Stimulated activated CD4-positive, alpha-beta T cell treated with anti-CD3 and anti-CD28 coated beads, TNF-alpha, amount 100 ng/mL, for 1 hour (primary cell): Measurements from ENCODE around the gene IGHMBP2.

ENCODE experiments used
- DNase-seq, 3 donors: peaks; one replicate each; pipeline ENCODE4 v3.0.0-alpha.2; 2020; ENCODE audit warnings: low read depth in 3 of 3, low spot score in 1 of 3

The IGHMBP2 gene

GRCh38 chr11:68889948-68890446 is 13.7 kb upstream of the IGHMBP2 start:
- no peak for DNase-seq

GRCh38 chr11:68890490-68891231 is 13.0 kb upstream of the IGHMBP2 start:
- DNase-seq, result no peak

DNA sequence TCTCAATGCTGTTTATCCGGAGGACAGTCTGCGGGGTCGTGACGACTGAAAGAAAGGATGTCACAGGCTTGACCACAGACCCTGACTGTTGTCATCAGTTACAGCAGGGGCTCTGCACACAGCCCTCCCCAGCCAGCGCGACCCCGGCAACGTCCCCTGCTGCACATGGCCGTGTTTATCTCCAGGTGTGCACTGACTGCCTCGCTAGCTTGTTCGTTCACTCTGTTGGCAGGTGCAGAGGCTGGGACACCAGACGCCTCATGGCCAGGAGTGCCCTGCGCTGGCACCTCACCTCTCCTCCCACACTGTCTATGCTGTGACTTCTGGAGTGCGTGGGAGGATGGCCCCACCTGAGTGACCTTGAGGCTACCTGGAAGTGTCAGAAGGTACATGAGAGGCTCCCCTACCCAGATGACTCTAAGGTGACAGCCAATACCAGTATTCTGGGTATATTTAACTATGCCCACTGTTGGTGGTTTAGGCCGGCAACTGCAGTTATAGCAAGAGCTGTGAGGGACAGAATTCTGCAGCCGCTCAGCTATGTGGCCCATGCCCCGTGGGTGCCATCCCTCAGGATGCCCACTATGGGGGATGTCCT is 12.2 kb upstream of the IGHMBP2 start:
- DNase-seq, result no peak

- no peak for DNase-seq
Observed at GRCh38 chr11:68892576-68892975, 11.1 kb upstream of the IGHMBP2 start.

DNA sequence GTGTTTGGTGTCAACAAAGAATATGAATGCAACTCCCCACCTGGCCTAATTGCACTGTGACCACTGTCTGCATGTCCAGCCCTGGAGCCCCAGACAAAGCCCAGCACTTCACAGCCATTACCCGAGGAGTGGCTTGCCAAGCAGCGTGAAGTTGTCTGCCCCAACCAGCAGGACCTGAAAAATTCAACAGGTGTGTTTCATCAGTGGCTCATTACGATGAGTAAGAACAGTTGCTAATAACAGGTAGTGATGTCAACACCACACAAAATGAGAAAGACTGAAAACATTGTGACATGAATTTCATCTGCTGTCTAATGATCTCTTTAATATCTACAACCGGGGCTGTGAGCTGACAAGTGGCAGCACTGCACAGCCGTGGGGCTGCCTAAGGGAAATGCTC is 10.4 kb upstream of the IGHMBP2 start:
- DNase-seq, result no peak

- DNase-seq, result no peak
Observed at GRCh38 chr11:68896171-68896959, 7.3 kb upstream of the IGHMBP2 start.

- DNase-seq, result no peak
Observed at GRCh38 chr11:68897441-68897840, 6.2 kb upstream of the IGHMBP2 start.

DNA sequence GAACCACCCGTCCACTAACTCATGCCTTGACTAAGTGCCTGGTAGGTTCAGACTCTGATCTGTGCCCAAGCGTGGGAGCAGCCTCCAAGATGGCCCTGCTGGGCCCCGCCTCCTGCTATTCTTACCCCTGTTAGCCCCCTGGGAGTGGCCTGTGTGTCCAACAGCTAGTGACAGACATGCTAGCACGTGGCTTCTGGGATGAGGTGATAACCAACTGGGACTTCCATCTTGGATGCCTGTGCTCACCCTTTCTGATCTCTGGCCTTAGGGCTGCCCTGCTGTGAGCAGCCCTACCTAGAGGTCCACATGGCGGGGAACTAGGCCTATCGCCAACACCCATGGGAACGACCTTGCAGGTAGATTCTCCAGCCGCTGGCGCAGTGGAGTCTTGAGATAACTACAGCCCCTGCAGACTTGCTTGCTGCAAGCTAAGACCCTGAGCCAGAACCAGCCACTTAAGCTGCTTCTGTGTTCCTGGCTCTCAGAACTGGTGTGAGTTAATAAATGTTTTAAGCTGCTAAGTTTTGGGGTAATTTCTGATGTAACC is 2.8 kb upstream of the IGHMBP2 start:
- no peak for DNase-seq

DNA sequence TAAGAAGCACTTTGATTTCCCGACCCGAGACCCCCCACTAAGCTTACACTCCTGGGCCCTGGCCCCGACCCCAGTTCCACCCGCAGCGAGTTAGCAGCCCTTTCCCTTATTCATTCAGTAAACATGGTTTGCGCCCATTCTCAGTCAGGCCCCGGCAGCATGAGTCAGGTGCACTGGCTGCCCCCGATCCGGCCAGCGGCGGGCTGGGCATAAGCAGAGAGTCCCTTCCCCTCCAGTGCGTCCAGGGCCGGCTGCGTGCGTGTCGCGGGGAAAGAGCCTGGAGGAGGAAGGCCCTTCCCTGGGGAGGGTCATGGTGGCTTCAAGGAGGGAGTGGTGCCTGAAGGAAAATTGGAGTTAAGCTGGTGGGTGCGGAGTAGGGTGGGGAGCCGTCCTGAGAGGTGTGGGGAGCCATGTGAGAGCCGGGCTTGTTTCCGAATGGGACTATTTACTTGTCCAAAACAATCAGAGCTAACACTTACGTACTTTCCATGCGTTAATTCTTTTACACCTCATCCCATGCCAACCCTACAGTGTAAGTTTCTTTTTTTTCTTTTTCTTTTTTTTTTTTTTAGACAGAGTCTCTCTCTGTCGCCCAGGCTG is 657 bp downstream of the IGHMBP2 start:
- DNase-seq, result no peak

DNA sequence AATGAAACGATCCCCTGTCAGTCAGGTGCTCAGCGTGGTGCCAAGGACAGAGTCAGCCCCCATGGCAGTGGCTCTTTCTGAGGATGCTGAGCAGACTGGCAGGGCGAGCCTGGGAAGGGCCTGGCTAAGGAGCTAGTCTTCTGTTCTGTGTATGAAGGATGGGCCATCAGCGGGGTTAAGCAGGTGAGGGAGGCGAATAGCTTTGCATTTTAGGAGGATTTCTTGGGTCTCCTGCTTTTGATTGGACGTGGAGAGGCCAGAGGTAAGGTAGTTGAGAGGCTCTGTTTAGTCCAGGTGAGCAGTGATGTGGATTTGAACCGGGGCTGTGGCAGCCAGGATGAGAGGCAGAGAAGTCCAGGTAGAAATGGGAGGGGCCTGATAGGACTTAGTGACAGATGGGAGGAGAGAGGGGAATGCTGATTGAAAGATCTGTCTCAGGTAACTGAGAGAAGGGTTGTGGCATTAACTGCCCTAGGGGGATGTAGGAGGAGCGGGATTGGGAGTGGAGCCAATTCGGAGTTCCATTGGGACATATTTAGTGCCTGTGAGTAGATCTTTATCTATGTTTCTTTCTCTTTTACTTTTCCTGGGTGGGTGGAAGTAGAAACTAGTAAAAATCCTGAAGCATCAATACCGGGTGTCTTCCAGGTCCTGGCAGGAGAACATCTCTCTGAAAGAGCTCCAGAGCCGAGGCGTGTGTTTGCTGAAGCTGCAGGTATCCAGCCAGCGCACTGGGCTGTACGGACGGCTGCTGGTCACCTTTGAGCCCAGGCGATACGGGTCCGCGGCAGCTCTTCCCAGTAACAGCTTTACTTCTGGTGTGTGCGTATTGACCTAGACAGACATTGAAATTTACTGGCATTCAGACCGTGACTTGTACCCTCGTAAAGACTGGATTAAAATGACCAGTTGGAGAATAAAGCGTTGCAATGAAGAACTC is 2.0 kb downstream of the IGHMBP2 start:
- DNase-seq, result no peak

- no peak for DNase-seq
Observed at GRCh38 chr11:68908273-68908672, 4.6 kb downstream of the IGHMBP2 start.

- DNase-seq, result no peak
Observed at GRCh38 chr11:68910965-68911364, 7.3 kb downstream of the IGHMBP2 start.

DNA sequence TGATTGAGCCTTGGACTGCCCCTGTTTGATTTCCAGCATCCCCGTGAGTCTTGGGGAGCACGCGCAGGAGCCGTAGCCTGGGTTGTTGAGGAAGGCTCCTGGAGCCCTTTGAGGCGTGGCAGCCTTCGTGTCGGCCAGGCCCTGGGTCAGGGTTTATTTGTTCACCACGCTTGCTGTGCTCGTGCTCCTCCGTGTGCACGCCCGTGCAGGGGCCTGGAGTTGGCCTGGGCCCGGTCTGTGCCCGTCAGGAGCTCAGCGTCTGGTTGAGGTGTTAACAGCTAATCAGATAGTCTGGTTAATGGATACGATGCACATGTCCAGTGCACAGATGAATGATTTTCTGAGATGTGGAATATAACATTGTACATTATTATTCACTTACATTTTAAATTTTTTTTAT is 8.0 kb downstream of the IGHMBP2 start:
- DNase-seq, result no peak

DNA sequence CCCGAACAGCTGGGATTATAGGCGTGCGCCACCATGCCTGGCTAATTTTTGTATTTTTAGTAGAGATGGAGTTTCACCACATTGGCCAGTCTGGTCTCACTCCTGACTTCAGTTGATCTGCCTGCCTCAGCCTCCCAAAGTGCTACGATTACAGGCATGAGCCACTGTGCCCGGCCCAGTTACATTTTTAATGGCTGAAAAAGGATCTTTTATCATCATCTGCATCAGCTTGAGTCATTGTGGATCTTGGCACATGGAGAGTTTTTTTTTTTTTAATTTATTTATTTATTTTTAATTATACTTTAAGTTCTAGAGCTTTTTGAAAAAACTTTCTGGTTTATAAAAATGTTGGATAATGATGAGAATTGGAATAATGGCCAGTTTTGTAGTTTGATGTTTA is 8.6 kb downstream of the IGHMBP2 start:
- no peak for DNase-seq

DNA sequence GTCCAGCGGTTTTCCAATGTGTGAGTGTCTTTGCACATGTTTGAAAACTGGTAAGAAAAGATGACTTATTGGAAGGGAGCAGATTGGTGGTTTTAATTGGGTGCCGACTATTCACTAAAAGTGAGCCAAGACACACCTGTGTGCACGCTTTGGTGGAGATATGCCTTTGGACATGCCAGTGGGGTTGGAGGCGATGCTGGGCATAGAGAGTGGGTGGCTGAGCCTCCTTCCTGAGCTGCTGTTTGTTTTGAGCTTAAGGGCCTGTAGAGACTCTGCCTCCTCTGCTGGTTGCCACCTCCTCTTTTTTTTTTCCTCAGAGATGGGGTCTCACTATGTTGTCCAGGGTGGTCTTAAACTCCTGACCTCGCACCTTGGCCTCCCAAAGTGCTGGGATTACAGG is 9.5 kb downstream of the IGHMBP2 start:
- no peak for DNase-seq

DNA sequence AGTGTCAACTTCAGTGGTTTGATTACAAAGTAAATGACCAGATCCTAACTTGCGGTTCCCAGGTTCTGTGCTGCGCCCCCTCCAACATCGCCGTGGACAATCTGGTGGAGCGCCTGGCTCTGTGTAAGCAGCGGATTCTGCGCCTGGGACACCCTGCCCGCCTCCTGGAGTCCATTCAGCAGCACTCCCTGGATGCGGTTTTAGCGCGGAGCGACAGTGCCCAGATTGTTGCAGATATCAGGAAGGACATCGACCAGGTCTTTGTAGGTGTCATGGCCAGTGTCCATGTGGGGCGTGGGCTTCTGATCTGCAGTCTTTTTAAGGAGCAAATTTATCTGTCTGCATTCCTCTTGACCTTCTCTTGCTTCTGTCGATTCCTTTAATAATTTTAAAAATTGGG is 11.1 kb downstream of the IGHMBP2 start:
- DNase-seq, result no peak

- DNase-seq, result no peak
Observed at GRCh38 chr11:68916439-68916838, 12.7 kb downstream of the IGHMBP2 start.

- no peak for DNase-seq
Observed at GRCh38 chr11:68923614-68924013, 19.9 kb downstream of the IGHMBP2 start.

- DNase-seq, result no peak
Observed at GRCh38 chr11:68924073-68924925, 20.6 kb downstream of the IGHMBP2 start.
